ENCODE results near the gene ROBO2.

The ROBO2 gene

GRCh38 chr3:77466562-77467115, 426.7 kb downstream of the ROBO2 start:
- Histone ChIP-seq H3K9ac (no peak overlapping the region), H3K4me3 (IDR thresholded peaks at IDR 0.05; ENCODE audit: insufficient read depth, low read depth, low read length) (no peak overlapping the region), H3K4me2 (no peak overlapping the region), H3K4me1 (ENCODE audit: low read depth, poor library complexity, severe bottlenecking) (no peaks in the 10 kb centered on the region), H3K27ac (no peak overlapping the region), H3K27me3 (ENCODE audit: insufficient read depth, low read depth) (no peaks in the 10 kb centered on the region), H3K79me2 (ENCODE audit: insufficient read depth, low read depth) (no peaks in the 10 kb centered on the region), H2AFZ (ENCODE audit: low read depth) (no peak overlapping the region), H4K20me1 (ENCODE audit: insufficient read depth) (no peaks in the 10 kb centered on the region), H3K36me3 (ENCODE audit: insufficient read depth) (no peaks in the 10 kb centered on the region)
- TF ChIP-seq, protein P1, sequence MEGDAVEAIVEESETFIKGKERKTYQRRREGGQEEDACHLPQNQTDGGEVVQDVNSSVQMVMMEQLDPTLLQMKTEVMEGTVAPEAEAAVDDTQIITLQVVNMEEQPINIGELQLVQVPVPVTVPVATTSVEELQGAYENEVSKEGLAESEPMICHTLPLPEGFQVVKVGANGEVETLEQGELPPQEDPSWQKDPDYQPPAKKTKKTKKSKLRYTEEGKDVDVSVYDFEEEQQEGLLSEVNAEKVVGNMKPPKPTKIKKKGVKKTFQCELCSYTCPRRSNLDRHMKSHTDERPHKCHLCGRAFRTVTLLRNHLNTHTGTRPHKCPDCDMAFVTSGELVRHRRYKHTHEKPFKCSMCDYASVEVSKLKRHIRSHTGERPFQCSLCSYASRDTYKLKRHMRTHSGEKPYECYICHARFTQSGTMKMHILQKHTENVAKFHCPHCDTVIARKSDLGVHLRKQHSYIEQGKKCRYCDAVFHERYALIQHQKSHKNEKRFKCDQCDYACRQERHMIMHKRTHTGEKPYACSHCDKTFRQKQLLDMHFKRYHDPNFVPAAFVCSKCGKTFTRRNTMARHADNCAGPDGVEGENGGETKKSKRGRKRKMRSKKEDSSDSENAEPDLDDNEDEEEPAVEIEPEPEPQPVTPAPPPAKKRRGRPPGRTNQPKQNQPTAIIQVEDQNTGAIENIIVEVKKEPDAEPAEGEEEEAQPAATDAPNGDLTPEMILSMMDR (conservative IDR thresholded peaks at IDR 0.05; ENCODE audit: low read depth, low read length), result no peak

DNA sequence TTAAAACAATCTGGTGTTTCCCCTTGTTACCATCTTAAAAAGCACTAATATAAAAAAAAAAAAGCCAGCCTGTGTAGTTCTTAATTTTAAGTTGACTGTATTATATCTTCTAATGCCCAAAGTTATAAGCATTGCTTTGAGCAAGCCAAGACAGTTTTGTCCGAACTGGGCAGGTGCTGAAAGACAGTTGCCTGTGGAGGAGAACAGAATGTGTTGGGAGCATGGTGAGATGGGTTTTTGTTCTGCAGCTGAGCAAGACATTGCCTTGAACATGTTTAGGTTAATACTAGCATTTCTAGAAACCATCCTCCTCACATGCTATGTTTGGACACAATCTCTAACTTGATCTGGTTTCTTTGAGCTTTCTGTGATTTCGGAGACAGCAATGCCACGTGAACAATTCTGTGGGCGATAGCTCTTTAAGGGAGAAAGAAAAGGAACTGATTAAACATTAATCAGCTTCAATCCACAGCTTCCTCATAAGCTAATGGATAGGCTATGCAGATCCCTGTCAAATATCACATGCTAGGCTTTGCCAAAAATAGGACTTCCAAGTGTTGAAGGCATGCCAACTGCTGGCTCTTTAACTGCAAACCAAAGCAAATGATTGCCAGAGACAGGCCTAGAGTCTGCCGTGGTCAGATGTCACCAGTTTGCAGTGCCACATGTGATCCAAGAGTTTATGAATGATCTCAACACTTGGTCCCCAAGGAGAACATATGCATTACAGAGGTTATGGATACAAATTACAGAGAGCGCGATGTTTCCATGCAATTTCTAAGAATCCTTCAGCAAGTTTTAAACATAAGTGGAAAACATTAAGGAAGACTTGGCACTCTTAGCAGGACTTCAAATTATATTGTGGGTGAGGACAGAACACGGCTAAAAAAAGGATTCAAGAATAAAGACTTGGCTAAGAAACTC, 428.1 kb downstream of the ROBO2 start:
- Histone ChIP-seq H3K27ac (no peak overlapping the region), H3K27me3 (ENCODE audit: insufficient read depth, low read depth) (no peaks in the 10 kb centered on the region), H4K20me1 (ENCODE audit: insufficient read depth) (no peaks in the 10 kb centered on the region), H3K9ac (no peak overlapping the region), H3K4me2 (no peak overlapping the region), H3K4me1 (ENCODE audit: low read depth, poor library complexity, severe bottlenecking) (no peaks in the 10 kb centered on the region), H2AFZ (ENCODE audit: low read depth) (no peak overlapping the region), H3K36me3 (ENCODE audit: insufficient read depth) (no peaks in the 10 kb centered on the region), H3K4me3 (IDR thresholded peaks at IDR 0.05; ENCODE audit: insufficient read depth, low read depth, low read length) (no peak overlapping the region), H3K79me2 (ENCODE audit: insufficient read depth, low read depth) (no peaks in the 10 kb centered on the region)
- TF ChIP-seq, protein P1 (conservative IDR thresholded peaks at IDR 0.05; ENCODE audit: low read depth, low read length), result no peak

- Histone ChIP-seq H3K4me1 (ENCODE audit: low read depth, poor library complexity, severe bottlenecking) (no peaks in the 10 kb centered on the region), H3K9ac (no peak overlapping the region), H2AFZ (ENCODE audit: low read depth) (no peak overlapping the region), H3K36me3 (ENCODE audit: insufficient read depth) (no peaks in the 10 kb centered on the region), H3K4me3 (IDR thresholded peaks at IDR 0.05; ENCODE audit: insufficient read depth, low read depth, low read length) (no peak overlapping the region), H3K27me3 (ENCODE audit: insufficient read depth, low read depth) (no peaks in the 10 kb centered on the region), H3K4me2 (no peak overlapping the region), H3K27ac (no peak overlapping the region), H4K20me1 (ENCODE audit: insufficient read depth) (no peaks in the 10 kb centered on the region), H3K79me2 (ENCODE audit: insufficient read depth, low read depth) (no peaks in the 10 kb centered on the region)
- TF ChIP-seq, protein P1 (conservative IDR thresholded peaks at IDR 0.05; ENCODE audit: low read depth, low read length), result no peak
Observed at GRCh38 chr3:77468626-77469020, 428.7 kb downstream of the ROBO2 start.

- no peaks in the 10 kb centered on the region for H3K27me3 ChIP-seq (ENCODE audit: insufficient read depth, low read depth)
- no peaks in the 10 kb centered on the region for H4K20me1 ChIP-seq (ENCODE audit: insufficient read depth)
- TF ChIP-seq, protein P1 (conservative IDR thresholded peaks at IDR 0.05; ENCODE audit: low read depth, low read length), result no peak
- H3K4me2 ChIP-seq, result no peak overlapping the region
- H3K9ac ChIP-seq, result no peak overlapping the region
- no peak overlapping the region for H3K4me3 ChIP-seq (IDR thresholded peaks at IDR 0.05; ENCODE audit: insufficient read depth, low read depth, low read length)
- no peak overlapping the region for H2AFZ ChIP-seq (ENCODE audit: low read depth)
- H3K27ac ChIP-seq, result no peak overlapping the region
- H3K79me2 ChIP-seq (ENCODE audit: insufficient read depth, low read depth), result no peaks in the 10 kb centered on the region
- H3K4me1 ChIP-seq (ENCODE audit: low read depth, poor library complexity, severe bottlenecking), result no peaks in the 10 kb centered on the region
- no peaks in the 10 kb centered on the region for H3K36me3 ChIP-seq (ENCODE audit: insufficient read depth)
Observed at GRCh38 chr3:77475507-77475906, 435.6 kb downstream of the ROBO2 start.
